M059J (cell line): ENCODE measurements around the gene SLC25A21. TPM values are rescaled to one million over a fixed set of nuclear protein-coding genes. Genes with fewer than 3 reads are reported as not detected.
"Not testable (repeated sequence)": the region's sequence is repeated elsewhere in the genome, so short reads cannot be mapped to it uniquely, and the experiment has no call there.

Experiments used
- DNase-seq: peaks from one replicate; pipeline ENCODE4 v3.0.0-alpha.2; 2012; ENCODE audit warnings: low read depth
- total RNA-seq: library from RNA; depleted of rRNA; stranded (reverse); fragments of >200 nt; shearing (Covaris generic); gene quantifications from 2 replicates; pipeline ENCODE4 v1.2.3, GENCODE V29; 2014

Gene SLC25A21
- total RNA-seq, 1 experiment from 2014 or later, result 2.4 TPM

GRCh38 chr14:37186865-37187264 lies 14.5 kb upstream of the SLC25A21 start:
- DNase-seq, result no peak

GRCh38 chr14:37185670-37186069 lies 13.3 kb upstream of the SLC25A21 start:
- DNase-seq, result no peak

DNA sequence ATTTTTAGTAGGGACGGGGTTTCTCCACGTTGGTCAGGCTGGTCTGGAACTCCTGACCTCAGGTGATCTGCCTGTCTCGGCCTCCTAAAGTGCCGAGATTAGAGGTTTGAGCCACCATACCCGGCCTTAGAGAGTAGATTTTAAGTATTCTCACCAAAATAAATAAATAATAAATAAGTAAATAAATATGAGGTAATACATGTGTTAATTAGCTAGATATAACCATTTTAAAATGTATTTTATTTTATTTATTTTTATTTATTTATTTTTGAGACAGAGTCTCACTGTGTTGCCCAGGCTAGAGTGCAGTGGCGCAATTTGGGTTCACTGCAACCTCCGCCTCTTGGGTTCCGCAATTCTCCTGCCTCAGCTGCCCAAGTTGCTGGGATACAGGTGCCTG lies 12.1 kb upstream of the SLC25A21 start:
- not testable (repeated sequence) for DNase-seq

DNA sequence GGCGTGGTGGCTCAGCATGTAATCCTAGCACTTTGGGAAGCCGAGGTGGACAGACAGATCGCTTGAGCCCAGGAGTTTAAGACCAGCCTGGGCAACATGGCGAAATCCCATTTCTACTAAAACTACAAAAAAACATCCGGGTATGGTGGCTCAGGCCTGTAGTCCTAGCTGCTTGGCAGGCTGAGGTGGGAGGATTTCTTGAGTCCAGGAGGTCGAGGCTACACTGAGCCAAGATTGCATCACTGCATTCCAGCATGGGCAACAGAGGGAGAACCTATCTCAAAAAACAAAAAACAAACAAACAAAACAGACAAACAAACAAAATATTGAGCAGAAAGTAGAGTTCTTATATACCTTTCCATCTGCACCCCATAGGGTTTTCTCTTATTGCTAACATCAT lies 9.0 kb upstream of the SLC25A21 start:
- no peak for DNase-seq

DNA sequence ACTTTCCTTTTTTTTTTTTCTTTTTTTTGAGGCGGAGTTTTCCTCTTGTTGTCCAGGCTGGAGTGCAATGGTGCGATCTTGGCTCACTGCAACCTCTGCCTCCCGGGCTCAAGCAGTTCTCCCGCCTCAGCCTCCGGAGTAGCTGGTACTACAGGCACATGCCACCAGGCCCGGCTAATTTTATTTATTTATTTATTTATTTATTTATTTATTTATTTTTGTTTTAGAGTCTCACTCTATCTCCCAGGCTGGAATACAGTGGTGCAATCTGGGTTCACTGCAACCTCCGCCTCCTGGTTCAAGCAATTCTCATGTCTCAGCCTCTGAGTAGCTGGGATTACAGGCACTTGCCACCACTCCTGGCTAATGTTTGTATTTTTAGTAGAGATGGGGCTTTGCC lies 8.5 kb upstream of the SLC25A21 start:
- DNase-seq, result not testable (repeated sequence)

GRCh38 chr14:37179896-37180502 lies 7.6 kb upstream of the SLC25A21 start:
- DNase-seq, result no peak

DNA sequence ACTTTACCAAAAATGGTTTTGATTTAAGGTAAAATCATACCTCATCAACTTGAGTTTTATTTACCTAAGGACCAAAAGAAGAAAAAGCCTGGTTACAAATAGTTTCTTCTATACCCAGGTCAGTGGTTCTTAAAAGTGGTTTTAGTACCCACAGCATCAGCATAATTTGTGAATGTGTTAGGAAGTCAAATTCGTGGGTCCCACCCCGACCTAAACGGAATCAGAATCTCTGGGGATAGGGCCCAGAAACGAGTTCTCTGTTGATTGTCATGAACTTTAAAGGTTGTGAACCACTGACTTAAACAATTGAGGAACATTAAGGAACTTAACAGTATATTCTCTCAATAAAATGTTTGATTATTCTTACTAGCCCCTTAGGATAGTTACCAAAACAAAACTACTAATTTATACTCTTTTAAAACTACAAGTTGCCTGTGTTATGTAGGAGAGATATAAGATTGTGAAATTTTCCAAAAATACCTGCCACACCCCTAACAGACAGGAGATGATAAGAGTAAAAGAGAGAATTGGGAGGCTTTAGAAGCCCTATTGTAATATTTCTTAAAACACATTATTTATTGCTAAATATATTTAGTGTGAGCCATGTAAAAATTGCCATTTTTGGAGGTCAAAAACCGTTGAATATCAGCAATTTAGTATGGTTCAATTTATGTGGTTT lies 669 bp upstream of the SLC25A21 start:
- DNase-seq, result no peak

GRCh38 chr14:37171678-37172023 lies 755 bp downstream of the SLC25A21 start:
- no peak for DNase-seq

- no peak for DNase-seq
Observed at GRCh38 chr14:37170993-37171392, 1.4 kb downstream of the SLC25A21 start.

DNA sequence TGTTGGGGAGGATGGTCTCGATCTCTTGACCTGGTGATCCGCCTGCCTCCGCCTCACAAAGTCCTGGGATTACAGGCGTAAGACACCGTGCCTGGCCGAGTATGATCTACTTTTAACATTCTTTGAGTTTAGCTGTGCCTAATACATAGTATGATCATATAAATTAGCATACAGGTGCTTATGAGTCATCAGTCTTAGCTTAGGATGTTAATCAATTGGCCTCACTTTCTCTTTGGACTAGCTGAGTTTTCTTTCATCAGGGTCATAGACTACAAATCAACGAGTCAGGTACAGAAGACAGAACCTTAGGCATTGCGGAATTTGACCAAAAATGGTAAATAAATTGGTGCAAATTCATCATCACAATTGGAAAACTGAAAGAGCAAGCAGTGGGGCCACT lies 2.2 kb downstream of the SLC25A21 start:
- DNase-seq, result no peak

GRCh38 chr14:37168721-37169120 lies 3.7 kb downstream of the SLC25A21 start:
- DNase-seq, result no peak

DNA sequence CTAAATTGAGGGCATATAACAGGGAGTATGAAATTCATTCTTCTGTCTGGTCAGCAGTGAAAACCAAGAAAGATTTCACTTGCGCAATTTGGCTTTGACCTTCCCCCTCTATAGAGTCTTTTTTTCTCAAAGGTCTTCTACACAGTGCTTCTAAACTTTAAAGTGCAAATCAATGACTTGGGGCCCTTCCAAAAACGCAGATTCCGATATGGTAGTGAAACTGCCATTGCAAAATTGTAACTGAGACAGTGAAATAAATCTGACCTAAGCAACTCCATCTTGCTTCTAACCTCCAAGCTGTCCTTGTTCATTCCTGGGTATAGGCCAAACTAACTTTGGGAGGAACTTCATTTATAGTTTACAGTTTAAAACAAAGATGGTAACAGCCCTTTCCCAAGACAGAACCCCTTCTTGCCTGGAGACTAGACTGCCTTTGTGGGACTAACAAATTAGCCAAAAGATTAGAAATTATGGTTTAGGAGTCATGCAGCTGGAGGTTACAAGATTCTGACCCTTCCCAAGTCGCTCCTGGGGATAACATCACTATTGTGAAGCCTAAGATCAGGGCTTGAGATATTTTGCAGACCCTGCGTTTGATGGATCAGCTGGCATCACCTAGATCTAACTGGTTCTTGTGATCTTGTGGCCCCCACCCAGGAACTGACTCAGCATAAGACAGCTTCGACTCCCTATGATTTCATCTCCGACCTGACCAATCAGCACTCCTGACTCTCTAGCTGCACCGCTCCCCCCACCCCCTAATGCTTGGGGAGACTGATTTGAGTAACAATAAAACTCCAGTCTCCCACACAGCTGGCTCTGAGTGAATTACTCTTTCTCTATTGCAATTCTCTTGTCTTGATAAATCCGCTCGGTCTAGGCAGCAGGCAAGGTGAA lies 5.0 kb downstream of the SLC25A21 start:
- no peak for DNase-seq

DNA sequence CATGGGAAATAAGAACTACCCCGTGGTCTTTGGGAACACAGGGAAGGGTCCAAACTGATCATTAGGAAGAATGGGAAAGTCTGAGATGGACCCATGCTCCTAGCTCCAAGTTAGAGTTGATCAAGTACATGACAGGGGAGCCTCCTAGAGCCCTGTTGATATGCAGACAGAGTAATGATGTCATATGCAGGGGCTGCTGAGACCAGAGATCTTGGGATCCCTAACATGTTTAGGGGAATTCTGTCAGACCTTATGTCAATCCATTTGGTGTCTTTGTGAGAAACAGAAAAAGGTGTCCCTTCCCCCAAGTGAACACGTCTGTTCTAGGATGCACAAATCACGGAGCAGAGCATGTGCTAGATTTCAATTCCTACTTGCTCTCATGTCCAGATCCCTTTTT lies 6.6 kb downstream of the SLC25A21 start:
- no peak for DNase-seq

GRCh38 chr14:37162307-37162706 lies 10.1 kb downstream of the SLC25A21 start:
- not testable (repeated sequence) for DNase-seq

DNA sequence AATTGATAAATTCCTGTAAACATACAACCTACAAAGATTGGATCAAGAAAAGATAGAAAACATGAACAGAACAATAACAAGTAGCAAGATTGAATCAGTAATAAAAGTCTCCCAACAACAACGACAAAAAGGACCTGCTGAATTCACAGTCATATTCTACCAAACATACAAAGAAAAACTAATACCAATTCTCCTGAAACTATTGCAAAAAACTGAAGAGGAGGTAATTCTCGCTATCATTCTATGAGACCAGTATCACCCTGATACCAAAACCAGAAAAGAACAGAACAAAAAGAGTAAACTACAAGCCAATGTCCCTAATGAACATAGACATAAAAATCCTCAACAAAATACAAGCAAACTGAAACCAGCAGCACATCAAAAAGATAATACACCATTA lies 14.4 kb downstream of the SLC25A21 start:
- no peak for DNase-seq

- DNase-seq, result no peak
Observed at GRCh38 chr14:37153483-37153882, 18.9 kb downstream of the SLC25A21 start.

DNA sequence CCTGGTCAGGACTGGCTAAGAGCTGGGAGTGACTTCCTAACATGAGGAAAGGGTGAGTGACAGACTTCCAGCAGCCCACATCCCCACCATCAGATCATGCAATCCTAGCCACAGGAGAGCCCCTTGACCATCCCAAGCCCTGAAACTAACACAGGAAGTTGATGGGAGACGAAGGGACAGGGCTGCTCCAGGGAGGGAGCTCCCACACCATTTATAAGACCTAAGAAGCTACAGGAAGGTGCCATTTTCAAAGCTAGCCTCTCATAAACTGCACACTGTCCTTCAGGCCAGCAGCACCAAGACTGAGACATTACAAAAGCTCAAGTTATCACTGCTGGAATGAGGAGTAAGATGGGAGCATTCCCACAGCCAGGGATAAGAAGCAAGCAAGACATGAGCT lies 19.4 kb downstream of the SLC25A21 start:
- DNase-seq, result no peak

DNA sequence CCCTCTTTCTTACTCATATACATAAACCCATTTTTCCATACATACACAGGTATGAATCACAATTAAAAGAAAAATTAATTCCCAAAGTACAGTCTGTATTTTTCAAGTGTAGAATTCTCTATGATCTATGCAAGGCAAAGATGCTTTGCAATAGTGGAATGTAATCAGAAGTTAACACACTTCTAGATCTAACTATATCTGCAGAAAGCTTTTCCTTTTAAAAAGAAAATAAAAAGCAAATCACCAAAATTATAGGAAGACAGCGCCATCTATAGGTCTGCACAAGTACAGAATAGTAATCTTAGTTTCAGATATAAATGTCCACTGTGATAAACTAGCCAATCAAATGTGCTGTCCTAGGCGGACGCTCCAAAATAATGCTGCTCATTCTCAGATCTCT lies 22.0 kb downstream of the SLC25A21 start:
- DNase-seq, result peak; percentile 17

DNA sequence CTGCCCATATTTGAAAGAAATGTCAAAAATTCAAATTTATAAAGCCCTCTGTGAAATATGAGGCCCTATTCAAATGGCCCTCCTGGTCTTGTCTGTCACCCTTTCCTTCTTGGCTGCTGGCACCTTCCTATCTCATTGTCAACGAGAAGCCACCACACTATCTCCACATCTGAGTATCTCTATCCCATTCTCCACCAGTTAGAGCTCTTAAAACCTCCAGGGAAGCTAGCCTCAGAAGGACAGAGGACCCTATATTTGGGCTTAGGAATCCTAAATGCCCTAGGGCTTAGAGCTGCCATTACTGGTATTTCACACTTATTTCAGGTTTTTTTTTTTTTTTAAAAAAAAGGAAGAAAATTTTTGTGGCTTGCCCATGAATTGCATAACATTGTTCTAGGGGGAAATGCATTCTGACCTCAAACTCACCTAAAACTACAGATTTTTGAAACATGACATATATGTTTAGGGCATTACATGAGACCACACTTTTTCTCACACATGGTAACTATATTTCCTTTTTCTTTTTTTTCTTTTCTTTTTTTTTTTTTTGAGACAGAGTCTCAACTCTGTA lies 25.0 kb downstream of the SLC25A21 start:
- DNase-seq, result no peak

DNA sequence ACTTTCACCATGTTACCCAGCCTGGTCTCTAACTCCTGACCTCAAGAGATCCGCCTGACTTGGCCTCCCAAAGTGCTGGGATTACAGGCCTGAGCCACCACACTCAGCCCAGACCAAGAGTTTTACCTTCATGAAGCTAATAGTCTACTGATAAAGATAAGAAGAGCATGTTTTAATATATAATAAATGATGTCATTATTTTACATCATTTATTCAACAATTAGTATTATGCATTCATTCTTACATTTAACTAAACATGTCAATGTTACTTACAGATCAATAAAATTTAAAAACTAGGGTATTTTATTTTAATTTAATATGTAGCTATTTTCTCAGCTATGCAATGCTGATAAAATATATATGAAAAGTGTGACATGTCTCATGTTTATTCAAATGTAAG lies 26.0 kb downstream of the SLC25A21 start:
- DNase-seq, result not testable (repeated sequence)

DNA sequence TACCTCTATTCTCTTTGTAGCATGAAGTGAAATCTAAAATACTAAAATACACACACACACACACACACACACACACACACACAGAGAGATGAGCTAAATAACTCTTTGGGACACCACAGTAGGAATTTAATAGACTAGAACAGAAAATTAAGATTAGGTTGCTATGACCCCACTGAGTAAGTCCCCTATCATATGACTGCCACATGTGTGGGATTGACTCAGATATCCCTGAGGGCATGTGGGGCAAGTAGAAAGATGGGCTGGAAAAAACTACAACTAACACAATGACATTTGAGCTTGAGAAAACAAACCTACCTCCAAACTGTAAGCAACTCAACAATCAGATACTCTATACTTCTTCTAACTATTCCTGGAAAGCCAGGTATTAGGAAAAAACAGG lies 27.0 kb downstream of the SLC25A21 start:
- peak; percentile 72 for DNase-seq

- no peak for DNase-seq
Observed at GRCh38 chr14:37144729-37145363, 27.6 kb downstream of the SLC25A21 start.
